Measurements from ENCODE around the gene AHCYL2. TPM values are rescaled to one million over a fixed set of nuclear protein-coding genes. Genes with fewer than 3 reads are reported as not detected.
"Not testable (repeated sequence)": the region's sequence is repeated elsewhere in the genome, so short reads cannot be mapped to it uniquely, and the experiment has no call there.

AHCYL2 gene
- total RNA-seq, 1 donor from 2014 or later = 9.9 TPM

GRCh38 chr7:129240119-129240820 is 15.4 kb downstream of the AHCYL2 start:
- DNase-seq (ENCODE audit: low spot score) = no peak
- no peak for ATAC-seq

GRCh38 chr7:129244220-129244619 is 19.4 kb downstream of the AHCYL2 start:
- DNase-seq (ENCODE audit: low spot score) (no peak), ATAC-seq (no peak)

GRCh38 chr7:129245533-129245932 is 20.7 kb downstream of the AHCYL2 start:
- ATAC-seq (no peak), DNase-seq (ENCODE audit: low spot score) (no peak)

- DNase-seq (ENCODE audit: low spot score) (no peak), ATAC-seq (no peak)
These were observed 22.3 kb downstream of the AHCYL2 start for GRCh38 chr7:129247087-129247486.

- no peak for DNase-seq (ENCODE audit: low spot score)
- ATAC-seq = no peak
These were observed 27.3 kb downstream of the AHCYL2 start for GRCh38 chr7:129252128-129252527.

- not testable (repeated sequence) for DNase-seq (ENCODE audit: low spot score); ATAC-seq
These were observed 27.8 kb downstream of the AHCYL2 start for GRCh38 chr7:129252603-129253002.

- no peak for ATAC-seq
These were observed 31.0 kb downstream of the AHCYL2 start for GRCh38 chr7:129255800-129256199.

GRCh38 chr7:129256221-129256620 is 31.4 kb downstream of the AHCYL2 start:
- no peak for ATAC-seq
- DNase-seq (ENCODE audit: low spot score) = no peak

More at GRCh38 chr7:129255800-129256199, 31.0 kb downstream of the AHCYL2 start:
- no peak for DNase-seq (ENCODE audit: low spot score)

GRCh38 chr7:129257168-129257567 is 32.3 kb downstream of the AHCYL2 start:
- no peak for DNase-seq (ENCODE audit: low spot score)
- no peak for ATAC-seq

- no peak for ATAC-seq
- no peak for DNase-seq (ENCODE audit: low spot score)
These were observed 34.0 kb downstream of the AHCYL2 start for GRCh38 chr7:129258649-129259389.

GRCh38 chr7:129262324-129262723 is 37.5 kb downstream of the AHCYL2 start:
- DNase-seq (ENCODE audit: low spot score) (no peak), ATAC-seq (no peak)

- no peak for DNase-seq (ENCODE audit: low spot score)
- ATAC-seq = no peak
These were observed 38.3 kb downstream of the AHCYL2 start for GRCh38 chr7:129263168-129263567.

GRCh38 chr7:129264534-129264933 is 39.7 kb downstream of the AHCYL2 start:
- ATAC-seq = no peak
- no peak for DNase-seq (ENCODE audit: low spot score)

- ATAC-seq (no peak), DNase-seq (ENCODE audit: low spot score) (no peak)
These were observed 40.5 kb downstream of the AHCYL2 start for GRCh38 chr7:129265328-129265727.

- ATAC-seq (no peak), DNase-seq (ENCODE audit: low spot score) (no peak)
These were observed 41.4 kb downstream of the AHCYL2 start for GRCh38 chr7:129266181-129266580.

GRCh38 chr7:129270077-129270476 is 45.2 kb downstream of the AHCYL2 start:
- ATAC-seq (no peak), DNase-seq (ENCODE audit: low spot score) (no peak)

GRCh38 chr7:129271500-129272355 is 46.9 kb downstream of the AHCYL2 start:
- DNase-seq (ENCODE audit: low spot score) (no peak), ATAC-seq (peak; percentile 94)

GRCh38 chr7:129273936-129274335 is 49.1 kb downstream of the AHCYL2 start:
- no peak for ATAC-seq
- DNase-seq (ENCODE audit: low spot score) = no peak

- DNase-seq (ENCODE audit: low spot score) (no peak), ATAC-seq (no peak)
These were observed 52.8 kb downstream of the AHCYL2 start for GRCh38 chr7:129277629-129278028.

- ATAC-seq (peak; percentile 67), DNase-seq (ENCODE audit: low spot score) (no peak)
These were observed 53.9 kb downstream of the AHCYL2 start for GRCh38 chr7:129278688-129279087.

GRCh38 chr7:129279757-129280156 is 54.9 kb downstream of the AHCYL2 start:
- DNase-seq (ENCODE audit: low spot score) (no peak), ATAC-seq (no peak)

Measured in left lobe of liver (tissue), 2 donors.